Skeletal muscle tissue (tissue), 4 donors: Measurements from ENCODE around the gene GATA2. TPM values are rescaled to one million over a fixed set of nuclear protein-coding genes. Genes with fewer than 3 reads are reported as not detected.

ENCODE experiments used
- H3K27ac ChIP-seq: one replicate; pipeline ENCODE4 v1.7.0; 2013; ENCODE audit warnings: mild to moderate bottlenecking, low read depth, low read length, inconsistent platforms
- H3K27me3 ChIP-seq, 3 donors: one replicate each; pipeline ENCODE4 v1.7.0; 2013; ENCODE audit warnings: low read length in 3 of 3; ENCODE audit not compliant: control insufficient read depth in 3 of 3, insufficient read depth in 3 of 3
- H3K36me3 ChIP-seq, 3 donors: one replicate each; pipeline ENCODE4 v1.7.0; 2013; ENCODE audit warnings: low read length in 3 of 3; ENCODE audit not compliant: control insufficient read depth in 3 of 3, insufficient read depth in 3 of 3
- H3K4me1 ChIP-seq, 3 donors: one replicate each; pipeline ENCODE4 v1.7.0; 2013; ENCODE audit warnings: low read length in 3 of 3, mild to moderate bottlenecking in 3 of 3; ENCODE audit not compliant: control insufficient read depth in 3 of 3, insufficient read depth in 3 of 3
- H3K4me3 ChIP-seq, 3 donors: one replicate each; pipeline ENCODE4 v1.7.0; 2013; ENCODE audit warnings: low read length in 3 of 3
- H3K9ac ChIP-seq, 3 donors: one replicate each; pipeline ENCODE4 v1.7.0; 2013; ENCODE audit warnings: low read length in 3 of 3, mild to moderate bottlenecking in 3 of 3, moderate library complexity in 2 of 3, low read depth in 1 of 3
- H3K9me3 ChIP-seq, 3 donors: one replicate each; pipeline ENCODE4 v1.7.0; 2013; ENCODE audit warnings: low read length in 3 of 3; ENCODE audit not compliant: control insufficient read depth in 3 of 3
- total RNA-seq: library from RNA; depleted of rRNA; stranded (reverse); fragments of >200 nt; gene quantifications from one replicate; pipeline ENCODE4 v1.2.3, GENCODE V29; 2014
- donor health status: Osteomylitis.

Gene GATA2
- total RNA-seq, 1 donor from 2014 or later: 0.52 TPM

- no peak overlapping the region for H3K4me3 ChIP-seq
- no peaks in the 10 kb centered on the region for H3K36me3 ChIP-seq
- H3K9ac ChIP-seq: no peak overlapping the region
- no peaks in the 10 kb centered on the region for H3K9me3 ChIP-seq
- no peak overlapping the region for H3K27ac ChIP-seq
- H3K4me1 ChIP-seq: no peaks in the 10 kb centered on the region
- peaks cover 13 to 26% (median 14%) of the 10 kb centered on the region in 3 donors for H3K27me3 ChIP-seq
These were observed 53.8 kb downstream of the GATA2 start for GRCh38 chr3:128439226-128439625.

- no peak overlapping the region for H3K27ac ChIP-seq
- H3K4me1 ChIP-seq: no peaks in the 10 kb centered on the region
- H3K9ac ChIP-seq: no peak overlapping the region
- no peaks in the 10 kb centered on the region for H3K9me3 ChIP-seq
- no peak overlapping the region for H3K4me3 ChIP-seq
- peaks cover 19 to 29% (median 20%) of the 10 kb centered on the region in 3 donors for H3K27me3 ChIP-seq
- H3K36me3 ChIP-seq: no peaks in the 10 kb centered on the region
These were observed 54.4 kb downstream of the GATA2 start for GRCh38 chr3:128438488-128439072.

GRCh38 chr3:128436214-128436613 lies 56.8 kb downstream of the GATA2 start:
- peaks cover 0 to 6% (median 3%) of the 10 kb centered on the region in 3 donors for H3K4me1 ChIP-seq
- peaks cover 38 to 48% (median 40%) of the 10 kb centered on the region in 3 donors for H3K27me3 ChIP-seq
- no peak overlapping the region for H3K4me3 ChIP-seq

GRCh38 chr3:128435561-128435960 lies 57.4 kb downstream of the GATA2 start:
- peaks cover 43 to 51% (median 44%) of the 10 kb centered on the region in 3 donors for H3K27me3 ChIP-seq
- H3K4me1 ChIP-seq: peaks cover 0 to 6% (median 3%) of the 10 kb centered on the region in 3 donors
- no peak overlapping the region for H3K4me3 ChIP-seq

More at GRCh38 chr3:128436214-128436613, 56.8 kb downstream of the GATA2 start:
- H3K27ac ChIP-seq: no peak overlapping the region
- H3K9me3 ChIP-seq: no peaks in the 10 kb centered on the region
- H3K36me3 ChIP-seq: no peaks in the 10 kb centered on the region
- H3K9ac ChIP-seq: no peak overlapping the region

GRCh38 chr3:128435058-128435457 lies 57.9 kb downstream of the GATA2 start:
- no peaks in the 10 kb centered on the region for H3K9me3 ChIP-seq
- no peak overlapping the region for H3K4me3 ChIP-seq
- H3K27ac ChIP-seq: no peak overlapping the region
- no peaks in the 10 kb centered on the region for H3K36me3 ChIP-seq
- H3K27me3 ChIP-seq: peaks cover 45 to 53% (median 48%) of the 10 kb centered on the region in 3 donors
- no peak overlapping the region for H3K9ac ChIP-seq
- peaks cover 0 to 6% (median 3%) of the 10 kb centered on the region in 3 donors for H3K4me1 ChIP-seq

More at GRCh38 chr3:128435561-128435960, 57.4 kb downstream of the GATA2 start:
- Histone ChIP-seq H3K9ac (no peak overlapping the region), H3K36me3 (no peaks in the 10 kb centered on the region), H3K27ac (no peak overlapping the region), H3K9me3 (no peaks in the 10 kb centered on the region)

- H3K36me3 ChIP-seq: no peaks in the 10 kb centered on the region
- no peak overlapping the region for H3K27ac ChIP-seq
- H3K27me3 ChIP-seq: peaks cover 45 to 53% (median 51%) of the 10 kb centered on the region in 3 donors
- no peaks in the 10 kb centered on the region for H3K9me3 ChIP-seq
- peaks cover 0 to 6% (median 3%) of the 10 kb centered on the region in 3 donors for H3K4me1 ChIP-seq
- H3K9ac ChIP-seq: no peak overlapping the region
- no peak overlapping the region for H3K4me3 ChIP-seq
These were observed 58.5 kb downstream of the GATA2 start for GRCh38 chr3:128434524-128434923.

- H3K4me3 ChIP-seq: no peak overlapping the region
- no peak overlapping the region for H3K9ac ChIP-seq
- peaks cover 0 to 6% (median 3%) of the 10 kb centered on the region in 3 donors for H3K4me1 ChIP-seq
- peaks cover 46 to 47% (median 46%) of the 10 kb centered on the region in 3 donors for H3K27me3 ChIP-seq
- H3K27ac ChIP-seq: no peak overlapping the region
- no peaks in the 10 kb centered on the region for H3K36me3 ChIP-seq
- H3K9me3 ChIP-seq: no peaks in the 10 kb centered on the region
These were observed 59.2 kb downstream of the GATA2 start for GRCh38 chr3:128433837-128434165.

- no peaks in the 10 kb centered on the region for H3K36me3 ChIP-seq
- H3K4me3 ChIP-seq: peak overlapping the region in 1 of 3 donors; percentile 6
- H3K4me1 ChIP-seq: peaks cover 0 to 6% (median 3%) of the 10 kb centered on the region in 3 donors
- no peaks in the 10 kb centered on the region for H3K9me3 ChIP-seq
- no peak overlapping the region for H3K27ac ChIP-seq
- peak overlapping the region in 1 of 3 donors; percentile 33 for H3K9ac ChIP-seq
- H3K27me3 ChIP-seq: peaks cover 43 to 52% (median 46%) of the 10 kb centered on the region in 3 donors
These were observed 59.8 kb downstream of the GATA2 start for GRCh38 chr3:128432971-128433836.

GRCh38 chr3:128432301-128432970 lies 60.6 kb downstream of the GATA2 start:
- Histone ChIP-seq H3K4me1 (peaks cover 0 to 6% (median 3%) of the 10 kb centered on the region in 3 donors), H3K9ac (no peak overlapping the region), H3K36me3 (no peaks in the 10 kb centered on the region), H3K27me3 (peaks cover 42 to 54% (median 46%) of the 10 kb centered on the region in 3 donors), H3K9me3 (no peaks in the 10 kb centered on the region), H3K27ac (no peak overlapping the region), H3K4me3 (no peak overlapping the region)
